Kidney (tissue), 14 donors: ENCODE data around the gene SMYD3. TPM values are rescaled to one million over a fixed set of nuclear protein-coding genes. Genes with fewer than 3 reads are reported as not detected.

Source experiments
- DNase-seq, 5 donors: peaks; one replicate each; pipeline ENCODE4 v3.0.0-alpha.2; 2013 to 2020
- FAIRE-seq: peaks from 2 replicates; lab custom pipeline; 2012; peaks lifted over from hg19 to GRCh38; lab: Jason Lieb, UNC
- H3K27ac ChIP-seq, 2 donors: one replicate each; pipeline ENCODE4 v1.7.0; 2013; ENCODE audit warnings: low read depth in 2 of 2, low read length in 2 of 2, inconsistent platforms in 1 of 2
- H3K27me3 ChIP-seq: one replicate; pipeline ENCODE4 v1.7.1; 2013; ENCODE audit warnings: low read length, inconsistent platforms; ENCODE audit not compliant: control insufficient read depth, insufficient read depth
- H3K36me3 ChIP-seq, 3 donors: one replicate each; pipeline versions ENCODE4 v1.7.0 to v1.7.1; 2013; ENCODE audit warnings: low read length in 3 of 3, control low read depth in 1 of 3, inconsistent platforms in 1 of 3; ENCODE audit not compliant: insufficient read depth in 3 of 3, control insufficient read depth in 2 of 3
- H3K4me1 ChIP-seq, 3 donors: one replicate each; pipeline versions ENCODE4 v1.7.0 to v1.7.1; 2013; ENCODE audit warnings: low read length in 3 of 3, inconsistent platforms in 1 of 3, low read depth in 1 of 3; ENCODE audit not compliant: control insufficient read depth in 2 of 3, insufficient read depth in 2 of 3
- H3K4me3 ChIP-seq, 3 donors: one replicate each; pipeline versions ENCODE4 v1.7.0 to v1.8.1; 2013; ENCODE audit warnings: low read length in 3 of 3, control low read depth in 1 of 3, inconsistent platforms in 1 of 3
- H3K9ac ChIP-seq, 3 donors: one replicate each; pipeline versions ENCODE4 v1.7.0 to v1.7.1; 2013; ENCODE audit warnings: low read length in 3 of 3, control low read depth in 1 of 3, inconsistent platforms in 1 of 3
- H3K9me3 ChIP-seq, 3 donors: one replicate each; pipeline versions ENCODE4 v1.7.0 to v1.7.1; 2013; ENCODE audit warnings: low read length in 3 of 3, control low read depth in 1 of 3, inconsistent platforms in 1 of 3; ENCODE audit not compliant: control insufficient read depth in 2 of 3, insufficient read depth in 1 of 3
- intact Hi-C: fragments of 100-400 bp; cut with DNase I; formaldehyde crosslinking; loops from one replicate; pipeline ENCODE4 v1.11.1; 2022
- polyA plus RNA-seq: library from polyadenylated mRNA; stranded (reverse); fragments of 350-450 nt; fragmentation: Illumina TruSeq; extraction: RNeasy Lipid Tissue Mini Kit (QIAGEN cat#74804); gene quantifications from one replicate; pipeline ENCODE4 v1.2.3, GENCODE V29; 2014; ENCODE audit warnings: low read depth, low replicate concordance; ENCODE audit not compliant: insufficient read depth
- total RNA-seq: library from RNA; stranded (reverse); fragmentation: NEBNext Ultra II Directional; extraction: Animal tissue kit (Norgen Biotek cat#: 25700); gene quantifications from one replicate; pipeline ENCODE4 v1.2.1, GENCODE V29; 2021
- TF ChIP-seq, protein P1 (sequence below): IDR thresholded peaks from 3 replicates; pipeline ENCODE4 v1.5.1; 2012; ENCODE audit warnings: mild to moderate bottlenecking, moderate library complexity, borderline replicate concordance; ENCODE audit not compliant: insufficient read depth; ENCODE audit errors: extremely low read depth
- donor health status: control.
- donor health status: control.
- donor health status: control.
- donor health status: control.
- donor health status: control.
- donor health status: DM: yes; HTN: yes; CAD: no.
- donor health status: Normal renal cell carcinoma (clear cell type).

Gene SMYD3
- total and polyA plus RNA-seq, 2 donors from 2014 or later: 23.3 to 23.9 TPM

GRCh38 chr1:246159279-246160227 lies 347.5 kb downstream of the SMYD3 start:
- FAIRE-seq (no peak), DNase-seq (no peak)
- no peaks in the 10 kb centered on the region for H3K9me3 ChIP-seq
- TF ChIP-seq, protein P1, sequence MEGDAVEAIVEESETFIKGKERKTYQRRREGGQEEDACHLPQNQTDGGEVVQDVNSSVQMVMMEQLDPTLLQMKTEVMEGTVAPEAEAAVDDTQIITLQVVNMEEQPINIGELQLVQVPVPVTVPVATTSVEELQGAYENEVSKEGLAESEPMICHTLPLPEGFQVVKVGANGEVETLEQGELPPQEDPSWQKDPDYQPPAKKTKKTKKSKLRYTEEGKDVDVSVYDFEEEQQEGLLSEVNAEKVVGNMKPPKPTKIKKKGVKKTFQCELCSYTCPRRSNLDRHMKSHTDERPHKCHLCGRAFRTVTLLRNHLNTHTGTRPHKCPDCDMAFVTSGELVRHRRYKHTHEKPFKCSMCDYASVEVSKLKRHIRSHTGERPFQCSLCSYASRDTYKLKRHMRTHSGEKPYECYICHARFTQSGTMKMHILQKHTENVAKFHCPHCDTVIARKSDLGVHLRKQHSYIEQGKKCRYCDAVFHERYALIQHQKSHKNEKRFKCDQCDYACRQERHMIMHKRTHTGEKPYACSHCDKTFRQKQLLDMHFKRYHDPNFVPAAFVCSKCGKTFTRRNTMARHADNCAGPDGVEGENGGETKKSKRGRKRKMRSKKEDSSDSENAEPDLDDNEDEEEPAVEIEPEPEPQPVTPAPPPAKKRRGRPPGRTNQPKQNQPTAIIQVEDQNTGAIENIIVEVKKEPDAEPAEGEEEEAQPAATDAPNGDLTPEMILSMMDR: no peak
- no peak overlapping the region for H3K4me3 ChIP-seq
- no peaks in the 10 kb centered on the region for H3K36me3 ChIP-seq
- intact Hi-C loops: no loop called here
- peaks cover 0 to 7% (median 6%) of the 10 kb centered on the region in 3 donors for H3K4me1 ChIP-seq
- H3K9ac ChIP-seq: no peak overlapping the region
- H3K27me3 ChIP-seq: no peaks in the 10 kb centered on the region
- H3K27ac ChIP-seq: no peak overlapping the region

DNA sequence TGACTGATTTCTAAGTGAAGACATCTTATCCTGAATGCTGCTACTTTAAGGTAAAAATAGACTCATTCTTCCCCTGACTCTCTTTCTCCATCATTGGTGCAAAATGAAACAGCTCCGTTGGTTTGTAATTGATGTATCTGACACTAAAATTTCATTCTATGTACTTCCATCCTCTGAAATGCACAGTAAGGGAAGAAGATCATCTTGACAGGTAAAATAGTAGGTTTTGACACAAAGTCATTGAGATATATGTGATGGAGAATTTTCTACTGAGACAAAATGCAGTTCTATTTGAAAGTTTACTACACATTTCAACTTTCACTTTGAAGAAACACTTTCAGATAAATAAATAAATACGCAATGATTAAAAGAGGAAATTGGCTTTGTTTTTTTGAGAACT lies 348.9 kb downstream of the SMYD3 start:
- Histone ChIP-seq H3K4me1 (peaks cover 0 to 7% (median 6%) of the 10 kb centered on the region in 3 donors), H3K9me3 (no peaks in the 10 kb centered on the region), H3K36me3 (no peaks in the 10 kb centered on the region), H3K27ac (no peak overlapping the region), H3K9ac (no peak overlapping the region), H3K4me3 (no peak overlapping the region), H3K27me3 (no peaks in the 10 kb centered on the region)
- intact Hi-C loops: no loop called here
- no peak for FAIRE-seq
- no peak for DNase-seq
- TF ChIP-seq, protein P1: no peak

DNA sequence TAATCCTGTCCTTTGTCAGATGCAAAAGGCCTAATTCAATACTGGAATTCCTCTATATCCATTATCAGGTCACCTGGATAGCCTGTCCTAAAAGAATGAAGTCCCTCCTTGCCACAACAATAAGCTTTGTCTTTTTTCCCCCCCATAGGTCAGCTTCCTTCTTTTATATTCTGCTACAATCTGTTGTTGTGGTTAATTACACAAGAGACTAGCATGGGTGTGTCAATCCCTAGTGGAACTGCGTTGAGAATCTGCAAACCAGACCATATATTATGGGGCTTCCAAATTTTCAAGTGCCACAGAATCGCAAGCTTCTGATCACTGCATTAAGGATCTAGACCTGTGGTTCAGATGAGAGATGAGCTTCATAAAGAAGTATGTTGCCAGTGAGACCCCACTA lies 349.6 kb downstream of the SMYD3 start:
- DNase-seq (no peak), FAIRE-seq (no peak)
- H3K9me3 ChIP-seq: no peaks in the 10 kb centered on the region
- peaks cover 0 to 7% (median 6%) of the 10 kb centered on the region in 3 donors for H3K4me1 ChIP-seq
- H3K9ac ChIP-seq: no peak overlapping the region
- TF ChIP-seq, protein P1: no peak
- no peaks in the 10 kb centered on the region for H3K27me3 ChIP-seq
- no peaks in the 10 kb centered on the region for H3K36me3 ChIP-seq
- H3K27ac ChIP-seq: no peak overlapping the region
- intact Hi-C loops: no loop called here
- no peak overlapping the region for H3K4me3 ChIP-seq
